ENCODE measurements around the gene MBOAT2. TPM values are rescaled to one million over a fixed set of nuclear protein-coding genes. Genes with fewer than 3 reads are reported as not detected.
A peak's percentile ranks its signal among the peaks of the same experiment; 100 is the strongest.

The MBOAT2 gene
- total RNA-seq, 1 donor from 2014 or later = 84.0 TPM

GRCh38 chr2:8984157-8984556 is 19.3 kb downstream of the MBOAT2 start:
- H3K4me3 Mint-ChIP-seq = no peak overlapping the region
- peaks cover 4% of the 10 kb centered on the region for H4K20me1 ChIP-seq (ENCODE audit: low read depth)

GRCh38 chr2:8983571-8983970 is 19.9 kb downstream of the MBOAT2 start:
- Histone ChIP-seq H3K4me1 (peaks cover 35% of the 10 kb centered on the region), H3K27me3 (no peaks in the 10 kb centered on the region), H3K9ac (no peak overlapping the region), H3F3A (ENCODE audit: low read depth) (peaks cover 10% of the 10 kb centered on the region), H3K27ac (no peak overlapping the region), H4K20me1 (ENCODE audit: low read depth) (peaks cover 4% of the 10 kb centered on the region), H3K4me3 (no peak overlapping the region), H2AFZ (replicated peaks) (no peak overlapping the region), H3K36me3 (no peaks in the 10 kb centered on the region), H3K79me2 (ENCODE audit: low read depth) (peaks cover 79% of the 10 kb centered on the region), H3K9me3 (ENCODE audit: low read depth) (no peaks in the 10 kb centered on the region), H3K4me2 (no peak overlapping the region)
- DNase-seq (ENCODE audit: low spot score) = no peak
- no peak for TF ChIP-seq EZH2phosphoT487 (IDR thresholded peaks at IDR 0.05)
- no peak for TF ChIP-seq CTCF (IDR thresholded peaks at IDR 0.05)
- TF ChIP-seq EZH2 (IDR thresholded peaks at IDR 0.05) = no peak
- Mint-ChIP-seq H3K4me3 (no peak overlapping the region), H3K4me1 (peaks cover 19% of the 10 kb centered on the region), H3K9me3 (no peaks in the 10 kb centered on the region), H3K27me3 (ENCODE audit: insufficient read depth, low read depth) (peaks cover 2% of the 10 kb centered on the region), H3K27ac (no peak overlapping the region), H3K36me3 (no peaks in the 10 kb centered on the region)

More at GRCh38 chr2:8984157-8984556, 19.3 kb downstream of the MBOAT2 start:
- Histone ChIP-seq H3K9me3 (ENCODE audit: low read depth) (no peaks in the 10 kb centered on the region), H2AFZ (replicated peaks) (no peak overlapping the region), H3K27ac (no peak overlapping the region), H3K79me2 (ENCODE audit: low read depth) (peaks cover 79% of the 10 kb centered on the region), H3F3A (ENCODE audit: low read depth) (peaks cover 10% of the 10 kb centered on the region), H3K9ac (no peak overlapping the region), H3K4me2 (peak overlapping the region; percentile 45), H3K4me1 (peaks cover 35% of the 10 kb centered on the region), H3K36me3 (no peaks in the 10 kb centered on the region), H3K4me3 (no peak overlapping the region), H3K27me3 (no peaks in the 10 kb centered on the region)
- H3K9me3 Mint-ChIP-seq = no peaks in the 10 kb centered on the region
- TF ChIP-seq EZH2 (IDR thresholded peaks at IDR 0.05) (no peak), CTCF (IDR thresholded peaks at IDR 0.05) (no peak), EZH2phosphoT487 (IDR thresholded peaks at IDR 0.05) (no peak)
- H3K27ac Mint-ChIP-seq = no peak overlapping the region
- H3K27me3 Mint-ChIP-seq (ENCODE audit: insufficient read depth, low read depth) = peaks cover 2% of the 10 kb centered on the region
- peaks cover 19% of the 10 kb centered on the region for H3K4me1 Mint-ChIP-seq
- no peaks in the 10 kb centered on the region for H3K36me3 Mint-ChIP-seq
- no peak for DNase-seq (ENCODE audit: low spot score)

- H3K9me3 ChIP-seq (ENCODE audit: low read depth) = no peaks in the 10 kb centered on the region
- H3K4me3 ChIP-seq = no peak overlapping the region
- no peaks in the 10 kb centered on the region for H3K36me3 ChIP-seq
- TF ChIP-seq EZH2 (IDR thresholded peaks at IDR 0.05) (no peak), CTCF (IDR thresholded peaks at IDR 0.05) (no peak), EZH2phosphoT487 (IDR thresholded peaks at IDR 0.05) (no peak)
- H3K9me3 Mint-ChIP-seq = no peaks in the 10 kb centered on the region
- no peaks in the 10 kb centered on the region for H3K27me3 ChIP-seq
- H3K27ac Mint-ChIP-seq = no peak overlapping the region
- peak overlapping the region; percentile 17 for H3K27ac ChIP-seq
- H3K36me3 Mint-ChIP-seq = no peaks in the 10 kb centered on the region
- peaks cover 35% of the 10 kb centered on the region for H3K4me1 ChIP-seq
- H4K20me1 ChIP-seq (ENCODE audit: low read depth) = peaks cover 4% of the 10 kb centered on the region
- peaks cover 19% of the 10 kb centered on the region for H3K4me1 Mint-ChIP-seq
- no peak overlapping the region for H3K4me2 ChIP-seq
- H3K79me2 ChIP-seq (ENCODE audit: low read depth) = peaks cover 88% of the 10 kb centered on the region
- no peak overlapping the region for H3K4me3 Mint-ChIP-seq
- H2AFZ ChIP-seq (replicated peaks) = no peak overlapping the region
- H3F3A ChIP-seq (ENCODE audit: low read depth) = peaks cover 10% of the 10 kb centered on the region
- H3K27me3 Mint-ChIP-seq (ENCODE audit: insufficient read depth, low read depth) = peaks cover 2% of the 10 kb centered on the region
- no peak overlapping the region for H3K9ac ChIP-seq
- no peak for DNase-seq (ENCODE audit: low spot score)
These were observed 21.6 kb downstream of the MBOAT2 start for GRCh38 chr2:8981876-8982275.

All from neural progenitor cell (in vitro differentiated cells).